MV-4-11 (cell line): ENCODE results near the gene NOVA2.
A peak's percentile ranks its signal among the peaks of the same experiment; 100 is the strongest.

Experiments
- DNase-seq: peaks from one replicate; lab custom pipeline; 2025; lab: John Stamatoyannopoulos, UW

NOVA2 gene

GRCh38 chr19:45973553-45974338 is at the start of gene NOVA2:
Gene NOVA2 (minus strand): TSS chr19:45973865. CDS start chr19:45973351, 514 bp downstream.
- DNase-seq: no peak

GRCh38 chr19:46023311-46023779 is 49.7 kb upstream of the NOVA2 start:
- DNase-seq: peak; percentile 15

- no peak for DNase-seq
Measured at GRCh38 chr19:46022431-46023310, 49.0 kb upstream of the NOVA2 start, which contains the start of gene PGLYRP1. Gene PGLYRP1 (minus strand): TSS chr19:46023053. CDS start chr19:46023021, 32 bp downstream.

- no peak for DNase-seq
Measured at GRCh38 chr19:46022061-46022430, 48.4 kb upstream of the NOVA2 start.

GRCh38 chr19:46021531-46022041 is 47.9 kb upstream of the NOVA2 start:
- no peak for DNase-seq

- no peak for DNase-seq
Measured at GRCh38 chr19:46020819-46021125, 47.1 kb upstream of the NOVA2 start.

- DNase-seq: no peak
Measured at GRCh38 chr19:46019270-46019669, 45.6 kb upstream of the NOVA2 start.

GRCh38 chr19:46018729-46019251 is 45.1 kb upstream of the NOVA2 start:
- no peak for DNase-seq

- no peak for DNase-seq
Measured at GRCh38 chr19:46017874-46018675, 44.4 kb upstream of the NOVA2 start.

- DNase-seq: no peak
Measured at GRCh38 chr19:46017095-46017429, 43.4 kb upstream of the NOVA2 start.

- DNase-seq: peak; percentile 65
Measured at GRCh38 chr19:46016426-46017094, 42.9 kb upstream of the NOVA2 start.

GRCh38 chr19:46015687-46016425 is 42.2 kb upstream of the NOVA2 start:
- DNase-seq: no peak

- no peak for DNase-seq
Measured at GRCh38 chr19:46014941-46015686, 41.4 kb upstream of the NOVA2 start.

- no peak for DNase-seq
Measured at GRCh38 chr19:46014534-46014933, 40.9 kb upstream of the NOVA2 start.

GRCh38 chr19:46009530-46010510 is 36.2 kb upstream of the NOVA2 start:
- peak; percentile 68 for DNase-seq

- no peak for DNase-seq
Measured at GRCh38 chr19:46006411-46006810, 32.7 kb upstream of the NOVA2 start.

- no peak for DNase-seq
Measured at GRCh38 chr19:46002678-46003275, 29.1 kb upstream of the NOVA2 start.
